Measurements from ENCODE around the gene TAPBPL. TPM values are rescaled to one million over a fixed set of nuclear protein-coding genes. Genes with fewer than 3 reads are reported as not detected.
"Not testable (repeated sequence)": the region's sequence is repeated elsewhere in the genome, so short reads cannot be mapped to it uniquely, and the experiment has no call there.

Gene TAPBPL
- total RNA-seq, 2 experiments from 2014 or later: 49.4 to 50.1 TPM

GRCh38 chr12:6426882-6427671, 24.8 kb upstream of the TAPBPL start:
- peak; percentile 67 for ATAC-seq (ENCODE audit: low read depth)
- Mint-ChIP-seq H3K4me1 (peaks cover 56% of the 10 kb centered on the region), H3K9me3 (no peaks in the 10 kb centered on the region), H3K4me3 (peak overlapping the region; percentile 76), H3K27ac (peak overlapping the region; percentile 93), H3K36me3 (no peaks in the 10 kb centered on the region), H3K27me3 (no peaks in the 10 kb centered on the region)
- POLR2A ChIA-PET: interaction anchor here (0.6 to 6.5 kb wide), 13 partner anchors 12 to 113 kb away, joined by 3 to 78 read pairs (median 11); partner anchors contain the start of genes CD27, GAPDH, MRPL51 and TAPBPL
- peak; percentile 60 for DNase-seq

DNA sequence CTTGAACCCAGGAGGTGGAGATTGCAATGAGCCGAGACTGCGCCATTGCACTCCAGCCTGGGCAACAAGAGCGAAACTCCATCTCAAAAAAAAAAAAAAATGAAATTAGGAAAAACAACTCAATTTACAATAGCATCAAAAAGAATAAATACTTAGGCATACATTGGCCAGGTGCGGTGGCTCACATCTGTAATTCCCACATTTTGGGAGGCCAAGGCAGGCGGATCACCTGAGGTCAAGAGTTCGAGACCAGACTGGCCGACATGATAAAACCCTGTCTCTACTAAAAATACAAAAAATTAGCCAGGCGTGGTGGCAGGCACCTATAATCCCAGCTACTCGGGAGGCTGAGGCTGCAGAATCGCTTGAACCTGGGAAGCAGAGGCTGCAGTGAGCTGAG, 24.0 kb upstream of the TAPBPL start:
- not testable (repeated sequence) for ATAC-seq (ENCODE audit: low read depth); H3K27me3 Mint-ChIP-seq; H3K9me3 Mint-ChIP-seq; DNase-seq; H3K36me3 Mint-ChIP-seq
- Mint-ChIP-seq H3K4me1 (peaks cover 58% of the 10 kb centered on the region), H3K4me3 (peak overlapping the region; percentile 76), H3K27ac (peak overlapping the region; percentile 93)
- POLR2A ChIA-PET: interaction anchor here (0.6 to 6.5 kb wide), 10 partner anchors 11 to 108 kb away, joined by 3 to 78 read pairs (median 13); partner anchors contain the start of genes CD27, MRPL51, TAPBPL and VAMP1

DNA sequence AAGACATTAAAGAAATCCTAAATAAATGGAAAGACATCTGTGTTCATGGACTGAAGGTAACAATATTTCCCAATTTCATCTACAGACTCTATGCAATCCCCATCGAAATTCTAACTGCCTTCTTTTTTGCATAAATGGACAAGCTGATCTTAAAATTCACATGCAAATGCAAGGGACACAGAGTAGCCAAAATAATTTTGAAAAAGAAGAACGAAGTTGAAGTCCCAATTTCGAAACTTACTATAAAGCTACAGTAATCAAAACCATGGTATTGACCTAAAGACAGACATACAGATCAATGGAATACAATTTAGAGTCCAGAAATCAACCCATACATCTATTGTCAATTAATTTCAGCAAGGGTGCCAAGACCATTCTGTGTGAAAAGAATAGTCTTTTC, 23.5 kb upstream of the TAPBPL start:
- H3K27me3 Mint-ChIP-seq: no peaks in the 10 kb centered on the region
- POLR2A ChIA-PET: interaction anchor here (0.8 to 6.5 kb wide), 6 partner anchors 11 to 107 kb away, joined by 3 to 78 read pairs (median 30); partner anchors contain the start of genes CD27, TAPBPL and VAMP1
- no peak for DNase-seq
- peaks cover 59% of the 10 kb centered on the region for H3K4me1 Mint-ChIP-seq
- H3K9me3 Mint-ChIP-seq: no peaks in the 10 kb centered on the region
- no peaks in the 10 kb centered on the region for H3K36me3 Mint-ChIP-seq
- ATAC-seq (ENCODE audit: low read depth): no peak
- peak overlapping the region; percentile 76 for H3K4me3 Mint-ChIP-seq
- peak overlapping the region; percentile 56 for H3K27ac Mint-ChIP-seq

DNA sequence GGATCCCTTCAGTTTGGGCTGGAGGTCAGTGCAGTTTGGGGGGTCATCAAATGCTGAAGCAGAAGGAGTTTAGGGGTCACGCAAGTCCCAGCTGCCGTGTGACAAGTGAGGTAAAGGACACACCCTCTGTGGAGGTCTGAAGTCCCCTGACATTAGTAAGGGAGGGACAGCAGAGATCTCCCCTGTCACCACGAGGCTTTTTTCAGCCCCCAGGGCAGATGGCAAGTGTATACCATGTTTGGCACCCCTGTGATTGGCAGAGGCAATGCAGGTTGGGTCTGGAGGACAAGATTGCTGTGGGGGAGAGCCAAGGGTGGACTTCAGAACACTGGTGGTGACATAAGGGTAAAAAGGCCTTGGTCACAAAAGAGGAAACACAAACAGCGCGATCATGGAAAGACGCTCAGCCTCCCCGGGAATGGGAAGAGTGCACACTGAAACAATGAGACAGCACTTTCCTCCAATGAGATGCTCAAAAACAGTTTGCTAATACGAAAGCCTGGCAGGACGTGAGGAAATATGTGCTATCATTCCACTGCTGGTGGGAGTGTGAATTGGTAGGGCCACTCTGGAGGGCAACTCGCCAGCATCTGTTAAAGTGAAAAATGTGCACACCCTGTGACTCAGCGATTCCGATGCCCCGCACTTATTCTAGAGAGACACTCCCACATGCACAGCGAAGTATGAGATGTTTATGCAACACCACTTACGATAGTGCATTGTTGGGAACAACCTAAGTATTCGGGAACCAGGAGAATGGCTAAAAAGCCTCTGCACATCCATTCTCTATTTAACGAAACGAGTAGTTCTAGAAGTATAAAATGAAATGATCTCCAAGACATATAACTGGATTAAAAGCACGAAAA, 21.5 kb upstream of the TAPBPL start:
- Mint-ChIP-seq H3K36me3 (no peaks in the 10 kb centered on the region), H3K4me1 (peaks cover 57% of the 10 kb centered on the region), H3K9me3 (no peaks in the 10 kb centered on the region), H3K27ac (peak overlapping the region; percentile 25), H3K27me3 (no peaks in the 10 kb centered on the region), H3K4me3 (peak overlapping the region; percentile 17)
- DNase-seq (no peak), ATAC-seq (ENCODE audit: low read depth) (no peak)
- POLR2A ChIA-PET: no interaction called here

DNA sequence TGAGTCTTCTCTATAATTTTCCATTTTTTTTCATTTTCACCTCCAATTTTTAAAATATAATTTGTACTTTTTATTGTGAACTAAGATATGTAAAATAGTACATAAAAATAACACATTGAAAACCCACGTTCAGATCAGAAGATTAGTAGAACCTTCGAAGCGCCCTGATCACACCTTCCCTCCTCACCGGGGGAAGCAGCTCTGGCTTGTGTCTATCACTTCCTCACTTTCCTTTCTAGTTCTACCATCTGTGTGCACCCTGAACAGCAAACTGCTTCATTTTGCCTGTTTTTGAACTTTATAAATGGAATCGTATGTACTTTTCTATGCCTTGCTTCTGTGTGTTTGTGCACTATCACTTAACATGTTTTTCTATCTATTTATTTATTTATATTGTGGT, 18.9 kb upstream of the TAPBPL start:
- H3K4me3 Mint-ChIP-seq: no peak overlapping the region
- POLR2A ChIA-PET: interaction anchor here (1.6 to 5.3 kb wide), 6 partner anchors 12 to 101 kb away, joined by 3 to 80 read pairs (median 14); partner anchors contain the start of genes CD27, GAPDH, TAPBPL and VAMP1
- peaks cover 33% of the 10 kb centered on the region for H3K4me1 Mint-ChIP-seq

GRCh38 chr12:6434205-6435140, 17.4 kb upstream of the TAPBPL start:
- POLR2A ChIA-PET: interaction anchor here (0.9 to 5.3 kb wide), 10 partner anchors 10 to 100 kb away, joined by 3 to 80 read pairs (median 8); partner anchors contain the start of genes CD27, GAPDH, TAPBPL and VAMP1
- H3K27me3 Mint-ChIP-seq: no peaks in the 10 kb centered on the region
- H3K36me3 Mint-ChIP-seq: no peaks in the 10 kb centered on the region
- peaks cover 37% of the 10 kb centered on the region for H3K4me1 Mint-ChIP-seq
- H3K27ac Mint-ChIP-seq: peak overlapping the region; percentile 90
- DNase-seq (no peak), ATAC-seq (ENCODE audit: low read depth) (peak; percentile 95)
- H3K9me3 Mint-ChIP-seq: no peaks in the 10 kb centered on the region
- H3K4me3 Mint-ChIP-seq: peak overlapping the region; percentile 69

More for the DNA sequence above, 18.9 kb upstream of the TAPBPL start:
- peak; percentile 32 for ATAC-seq (ENCODE audit: low read depth)
- Mint-ChIP-seq H3K9me3 (no peaks in the 10 kb centered on the region), H3K27ac (peak overlapping the region; percentile 53), H3K27me3 (no peaks in the 10 kb centered on the region), H3K36me3 (no peaks in the 10 kb centered on the region)
- no peak for DNase-seq

- Mint-ChIP-seq H3K27me3 (no peaks in the 10 kb centered on the region), H3K27ac (no peak overlapping the region), H3K4me1 (peaks cover 30% of the 10 kb centered on the region), H3K9me3 (no peaks in the 10 kb centered on the region), H3K4me3 (no peak overlapping the region), H3K36me3 (peaks cover 2% of the 10 kb centered on the region)
- DNase-seq (no peak), ATAC-seq (ENCODE audit: low read depth) (no peak)
- POLR2A ChIA-PET: interaction anchor here (1.4 to 5.3 kb wide), 2 partner anchors 8 to 28 kb away, joined by 3 to 80 read pairs; partner anchors contain the start of gene CD27
Measured at GRCh38 chr12:6435961-6436715, 15.7 kb upstream of the TAPBPL start.

DNA sequence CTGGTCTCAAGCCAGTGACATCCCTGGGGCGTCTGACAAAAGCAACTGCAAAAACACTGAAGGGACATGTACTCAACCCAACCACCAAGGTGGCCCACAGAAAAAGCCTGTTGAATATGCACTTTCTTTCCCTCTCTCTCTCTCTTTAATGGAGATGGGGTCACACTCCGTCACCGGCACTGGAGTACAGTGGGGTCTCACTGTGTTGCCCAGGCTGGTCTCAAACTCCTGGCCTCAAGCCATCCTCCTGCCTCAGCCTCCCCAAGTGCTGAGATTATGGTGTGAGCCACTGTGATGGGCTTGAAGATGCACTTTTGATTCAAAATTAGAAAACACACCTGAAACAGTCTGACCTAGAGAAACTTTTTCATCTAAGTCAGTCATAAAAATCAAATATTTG, 14.3 kb upstream of the TAPBPL start:
- DNase-seq (no peak), ATAC-seq (ENCODE audit: low read depth) (no peak)
- POLR2A ChIA-PET: no interaction called here
- Mint-ChIP-seq H3K27ac (peak overlapping the region; percentile 57), H3K4me1 (peaks cover 33% of the 10 kb centered on the region), H3K27me3 (no peaks in the 10 kb centered on the region), H3K36me3 (peaks cover 2% of the 10 kb centered on the region), H3K4me3 (no peak overlapping the region), H3K9me3 (no peaks in the 10 kb centered on the region)

DNA sequence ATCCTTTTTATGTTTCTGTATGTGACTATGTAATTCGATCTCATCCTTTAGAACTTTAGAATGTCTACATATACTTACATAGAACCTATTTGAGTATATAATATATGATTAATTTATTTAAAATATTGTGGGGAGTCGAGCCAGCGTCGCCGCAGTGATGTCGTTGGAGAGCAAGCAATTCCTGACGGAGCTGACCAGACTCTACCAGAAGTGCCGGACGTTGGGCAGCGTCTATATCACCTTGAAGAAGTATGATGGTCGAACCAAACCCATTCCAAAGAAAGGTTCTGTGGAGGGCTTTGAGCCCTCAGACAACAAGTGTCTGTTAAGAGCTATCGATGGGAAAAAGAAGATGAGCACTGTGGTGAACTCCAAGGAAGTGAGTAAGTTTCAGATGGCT, 13.5 kb upstream of the TAPBPL start:
- ATAC-seq (ENCODE audit: low read depth): no peak
- no peak for DNase-seq
- Mint-ChIP-seq H3K4me3 (no peak overlapping the region), H3K27me3 (no peaks in the 10 kb centered on the region), H3K36me3 (peaks cover 2% of the 10 kb centered on the region), H3K27ac (no peak overlapping the region), H3K4me1 (peaks cover 35% of the 10 kb centered on the region), H3K9me3 (no peaks in the 10 kb centered on the region)
- POLR2A ChIA-PET: interaction anchor here (0.5 to 2.0 kb wide), 6 partner anchors 11 to 32 kb away, joined by 3 to 10 read pairs (median 6); partner anchors contain the start of genes TAPBPL and VAMP1

DNA sequence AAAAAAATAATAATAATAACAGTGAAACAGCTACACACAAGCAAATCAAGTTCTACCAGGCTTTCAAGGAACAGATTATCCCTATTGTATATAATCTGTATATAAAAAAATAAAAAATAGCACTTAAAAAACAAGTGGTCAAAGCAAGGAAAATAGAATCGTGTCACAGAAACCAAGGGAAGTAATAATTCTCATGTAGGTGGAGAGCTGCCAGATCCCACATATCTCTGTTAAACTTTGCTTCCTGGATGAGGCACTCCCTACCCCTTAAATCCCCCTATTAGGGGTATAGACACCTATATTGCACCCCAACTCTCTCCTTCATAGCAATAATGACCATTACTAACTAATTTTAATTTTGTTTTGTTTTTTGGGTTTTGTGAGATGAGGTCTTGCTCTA, 11.5 kb upstream of the TAPBPL start:
- Mint-ChIP-seq H3K27me3 (no peaks in the 10 kb centered on the region), H3K4me3 (no peak overlapping the region), H3K4me1 (peaks cover 35% of the 10 kb centered on the region), H3K9me3 (no peaks in the 10 kb centered on the region), H3K36me3 (peaks cover 6% of the 10 kb centered on the region), H3K27ac (no peak overlapping the region)
- POLR2A ChIA-PET: interaction anchor here (0.8 to 2.5 kb wide), 4 partner anchors 11 to 94 kb away, joined by 3 to 14 read pairs (median 4); partner anchors contain the start of genes GAPDH and TAPBPL
- no peak for DNase-seq
- no peak for ATAC-seq (ENCODE audit: low read depth)

- Mint-ChIP-seq H3K4me3 (peak overlapping the region; percentile 37), H3K27me3 (no peaks in the 10 kb centered on the region), H3K36me3 (peaks cover 20% of the 10 kb centered on the region), H3K9me3 (no peaks in the 10 kb centered on the region), H3K27ac (peak overlapping the region; percentile 94), H3K4me1 (peaks cover 52% of the 10 kb centered on the region)
- no peak for DNase-seq
- ATAC-seq (ENCODE audit: low read depth): no peak
- POLR2A ChIA-PET: interaction anchor here (1.5 to 6.4 kb wide), 8 partner anchors 9 to 93 kb away, joined by 3 to 177 read pairs (median 34); partner anchors contain the start of genes GAPDH, TAPBPL and VAMP1
Measured at GRCh38 chr12:6442836-6443235, 9.0 kb upstream of the TAPBPL start.
